IPS-11a (cell line): ENCODE data around the gene MKNK2.

Source experiments
- H3K4me3 ChIP-seq: one replicate; pipeline ENCODE4 v1.5.1; 2013; ENCODE audit warnings: low read depth, low read length, control low read depth

MKNK2 gene

DNA sequence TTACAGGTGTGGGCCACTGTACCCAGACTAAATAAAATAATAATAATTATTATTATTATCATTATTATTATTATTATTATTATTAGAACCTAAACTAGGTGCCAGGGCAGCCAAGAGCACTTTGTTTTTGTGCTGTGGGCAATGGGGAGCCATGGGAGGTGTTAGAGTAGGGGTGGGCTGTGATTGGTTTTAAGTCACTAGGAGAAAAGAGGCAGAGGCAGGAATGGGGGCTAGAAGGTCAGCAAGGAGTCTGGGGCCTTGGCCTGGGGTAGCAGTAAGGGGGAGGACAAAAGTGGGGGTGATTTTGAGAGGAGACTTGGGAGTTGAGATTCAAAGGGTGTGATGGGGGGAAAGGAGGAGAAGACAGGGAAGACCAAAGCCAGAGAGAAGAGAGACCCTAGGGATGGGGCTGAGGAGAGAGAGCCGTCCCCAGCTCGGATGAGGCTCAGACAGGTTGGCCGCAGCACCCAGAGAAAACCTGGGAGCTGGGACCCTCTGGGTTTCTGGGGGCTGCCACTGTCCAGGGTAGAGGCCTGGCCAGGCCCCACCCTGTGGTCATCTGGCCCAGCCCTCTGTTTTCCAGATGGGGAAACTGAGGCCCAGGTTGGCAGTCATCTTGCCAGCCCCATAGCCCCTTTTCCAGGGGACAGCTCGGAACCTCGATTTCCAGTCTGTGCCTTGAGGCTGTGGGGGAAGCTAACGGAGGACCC lies 17.8 kb downstream of the MKNK2 start:
- H3K4me3 ChIP-seq = no peak overlapping the region

DNA sequence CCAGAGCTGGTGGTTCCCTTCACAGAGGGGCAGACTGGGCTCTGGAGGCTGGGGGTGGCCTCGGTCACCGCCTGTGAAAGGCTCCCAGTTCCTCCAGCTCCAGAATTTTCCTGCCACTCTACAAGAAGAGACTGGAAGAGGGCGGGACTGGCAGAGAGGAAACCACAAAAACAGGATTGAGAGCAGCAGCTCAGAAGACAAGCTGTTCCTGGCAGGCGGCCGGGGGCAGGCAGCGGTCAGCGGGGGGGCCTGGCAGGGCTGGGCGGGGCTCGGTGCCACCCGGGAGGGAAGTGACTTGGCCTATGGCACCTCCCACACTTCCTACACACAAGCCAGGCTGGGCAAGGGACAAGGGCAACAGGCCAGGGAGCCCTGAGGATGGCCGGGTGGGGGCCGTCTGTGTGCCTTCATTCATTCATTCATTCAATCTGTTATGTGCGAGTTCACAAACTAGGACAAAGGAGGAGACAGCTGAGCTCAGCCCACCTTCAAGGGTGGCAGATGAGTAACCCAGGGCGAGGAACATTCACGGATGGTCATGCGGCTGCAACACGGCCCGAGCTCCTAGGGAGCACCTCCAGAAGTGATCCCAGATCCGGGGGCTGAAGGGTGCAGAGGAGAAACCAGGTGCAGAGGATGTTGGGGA lies 18.6 kb downstream of the MKNK2 start:
- no peak overlapping the region for H3K4me3 ChIP-seq

- H3K4me3 ChIP-seq = no peak overlapping the region
These were observed 23.7 kb downstream of the MKNK2 start for GRCh38 chr19:2027361-2027760.

DNA sequence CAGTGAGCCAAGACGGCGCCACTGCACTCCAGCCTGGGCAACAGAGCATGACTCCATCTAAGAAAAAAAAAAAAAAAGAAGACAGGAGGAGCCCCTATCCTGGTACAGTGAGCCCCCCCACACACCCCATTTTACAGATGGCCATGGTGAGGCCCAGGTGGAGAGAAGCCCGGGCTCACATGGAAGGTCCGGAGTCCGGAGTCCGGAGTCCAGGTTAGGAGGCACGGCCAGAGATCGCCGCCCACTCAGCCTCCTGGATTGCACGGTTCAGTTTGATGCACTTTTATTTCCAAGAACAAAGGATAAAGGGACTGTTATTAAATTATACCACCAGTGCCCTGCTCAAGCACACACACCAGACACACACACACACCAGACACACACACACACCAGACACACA lies 24.3 kb downstream of the MKNK2 start:
- no peak overlapping the region for H3K4me3 ChIP-seq

DNA sequence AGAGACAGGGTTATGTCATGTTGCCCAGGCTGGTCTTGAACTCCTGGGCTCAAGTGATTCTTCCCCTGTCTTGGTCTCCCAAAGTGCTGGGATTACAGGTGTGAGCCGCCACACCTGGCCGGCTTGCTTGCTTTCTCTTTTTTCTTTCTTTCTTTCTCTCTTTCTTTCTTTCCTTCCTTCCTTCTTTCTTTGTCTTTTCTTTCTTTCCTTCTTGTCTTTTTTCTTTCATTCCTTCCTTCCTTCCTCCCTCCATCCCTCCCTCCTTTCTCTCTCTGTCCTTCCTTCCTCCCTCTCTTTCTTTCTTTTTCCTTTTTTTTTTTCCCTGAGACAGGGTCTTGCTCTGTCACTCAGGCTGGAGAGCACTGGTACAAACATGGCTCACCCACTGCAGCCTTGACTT lies 28.8 kb downstream of the MKNK2 start:
- no peak overlapping the region for H3K4me3 ChIP-seq

DNA sequence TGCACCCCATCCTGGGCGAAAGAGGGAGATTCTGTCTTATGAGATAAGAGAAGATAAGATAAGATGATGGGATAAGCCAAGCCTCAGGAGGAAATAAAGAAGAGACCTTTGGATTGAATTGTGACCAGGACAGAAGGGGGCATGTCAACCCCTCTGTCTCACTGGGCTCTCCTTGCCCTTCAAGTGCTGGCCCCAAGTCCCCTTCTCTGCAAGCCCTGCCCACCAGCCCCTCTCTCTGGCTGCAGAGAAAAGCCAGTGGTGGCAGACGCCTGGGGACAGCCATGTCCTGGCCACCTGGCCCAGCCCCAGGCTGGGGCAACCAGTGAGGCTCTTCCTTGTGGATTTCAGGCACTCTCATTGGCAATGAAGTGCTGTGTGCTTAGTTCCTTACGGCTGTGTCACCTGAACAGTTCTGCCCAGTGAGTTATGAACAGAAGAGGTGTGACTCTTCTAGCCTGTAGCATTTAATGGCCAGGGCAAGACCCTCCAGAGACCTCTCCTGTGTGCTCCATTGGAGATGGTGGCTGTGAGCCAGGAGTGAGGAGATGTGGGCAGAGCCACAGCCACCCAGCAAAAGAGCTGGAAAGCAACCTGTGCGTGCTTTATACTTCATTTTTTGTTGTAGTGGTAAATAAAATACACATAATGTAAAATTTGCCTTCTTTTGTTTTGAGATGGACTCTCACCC lies 29.4 kb downstream of the MKNK2 start:
- no peak overlapping the region for H3K4me3 ChIP-seq

DNA sequence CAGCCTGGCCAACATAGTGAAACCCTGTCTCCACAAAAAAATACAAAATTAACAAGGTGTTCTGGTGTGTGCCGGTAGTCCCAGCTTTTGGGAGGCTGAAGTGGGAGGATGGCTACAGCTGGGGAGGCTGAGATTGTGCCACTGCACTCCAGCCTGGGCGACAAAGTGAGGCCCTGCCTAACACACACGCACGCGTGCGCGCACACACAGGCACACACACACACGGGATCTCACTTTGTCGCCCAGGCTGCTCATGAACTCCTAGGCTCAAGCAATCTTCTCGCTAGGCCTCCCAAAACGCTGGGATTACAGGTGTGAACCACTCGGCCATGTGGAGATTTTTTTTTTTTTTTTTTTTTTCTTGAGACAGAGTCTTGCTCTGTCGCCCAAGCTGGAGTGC lies 32.3 kb downstream of the MKNK2 start:
- H3K4me3 ChIP-seq = no peak overlapping the region

- H3K4me3 ChIP-seq = peak overlapping the region; percentile 4
These were observed 34.8 kb downstream of the MKNK2 start for GRCh38 chr19:2016041-2016807.

GRCh38 chr19:2015608-2015950 lies 35.5 kb downstream of the MKNK2 start, which contains the start of gene BTBD2:
BTBD2 (minus strand) TSS chr19:2015714; CDS start chr19:2015703, 11 bp downstream.
- H3K4me3 ChIP-seq = peak within 1 kb of the TSS; percentile 57

DNA sequence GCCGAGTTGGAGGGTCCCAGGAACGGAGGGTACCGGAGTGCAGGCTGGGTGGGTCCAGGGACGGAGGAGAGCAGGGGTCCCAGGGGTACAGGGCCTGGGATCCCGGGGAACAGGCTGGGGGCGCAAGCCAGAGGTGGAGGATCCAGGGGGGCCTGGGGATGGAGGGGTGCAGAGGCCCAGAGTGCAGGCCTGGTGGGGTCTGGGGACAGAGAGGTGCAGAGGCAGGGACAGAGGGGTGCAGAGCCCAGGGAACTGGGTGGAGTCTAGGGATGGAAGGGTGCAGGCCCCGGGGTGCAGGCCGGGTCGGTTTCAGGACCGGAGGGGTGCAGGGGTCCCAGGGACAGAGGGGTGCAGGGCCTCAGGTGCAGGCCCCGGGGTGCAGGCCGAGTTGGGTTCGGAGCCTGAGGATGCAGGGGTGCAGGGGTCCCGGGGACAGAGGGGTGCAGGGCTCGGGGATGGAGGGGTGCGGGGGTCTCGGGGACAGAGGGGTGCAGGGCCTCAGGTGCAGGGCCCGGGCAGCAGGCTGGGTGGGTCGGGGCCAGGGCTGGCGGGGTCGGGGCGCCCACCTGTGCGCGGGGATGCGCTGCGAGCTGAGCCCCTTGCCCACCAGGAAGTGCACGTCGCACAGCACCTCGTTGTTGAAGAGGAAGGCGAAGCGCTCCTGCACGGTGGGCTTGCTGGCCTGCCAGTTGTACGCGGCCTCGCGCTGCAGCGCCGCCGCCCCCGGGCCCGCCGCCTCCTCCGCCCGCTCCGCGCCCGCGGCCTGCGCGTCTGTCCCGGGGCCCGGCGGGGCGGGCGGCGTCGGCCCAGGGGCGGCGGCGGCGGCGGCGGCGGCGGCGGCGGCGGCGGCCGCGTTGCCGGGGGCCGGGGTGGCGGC lies 36.1 kb downstream of the MKNK2 start:
- H3K4me3 ChIP-seq = peak overlapping the region; percentile 57

GRCh38 chr19:2014131-2014571 lies 36.9 kb downstream of the MKNK2 start:
- H3K4me3 ChIP-seq = no peak overlapping the region

GRCh38 chr19:2013683-2013961 lies 37.4 kb downstream of the MKNK2 start:
- no peak overlapping the region for H3K4me3 ChIP-seq

DNA sequence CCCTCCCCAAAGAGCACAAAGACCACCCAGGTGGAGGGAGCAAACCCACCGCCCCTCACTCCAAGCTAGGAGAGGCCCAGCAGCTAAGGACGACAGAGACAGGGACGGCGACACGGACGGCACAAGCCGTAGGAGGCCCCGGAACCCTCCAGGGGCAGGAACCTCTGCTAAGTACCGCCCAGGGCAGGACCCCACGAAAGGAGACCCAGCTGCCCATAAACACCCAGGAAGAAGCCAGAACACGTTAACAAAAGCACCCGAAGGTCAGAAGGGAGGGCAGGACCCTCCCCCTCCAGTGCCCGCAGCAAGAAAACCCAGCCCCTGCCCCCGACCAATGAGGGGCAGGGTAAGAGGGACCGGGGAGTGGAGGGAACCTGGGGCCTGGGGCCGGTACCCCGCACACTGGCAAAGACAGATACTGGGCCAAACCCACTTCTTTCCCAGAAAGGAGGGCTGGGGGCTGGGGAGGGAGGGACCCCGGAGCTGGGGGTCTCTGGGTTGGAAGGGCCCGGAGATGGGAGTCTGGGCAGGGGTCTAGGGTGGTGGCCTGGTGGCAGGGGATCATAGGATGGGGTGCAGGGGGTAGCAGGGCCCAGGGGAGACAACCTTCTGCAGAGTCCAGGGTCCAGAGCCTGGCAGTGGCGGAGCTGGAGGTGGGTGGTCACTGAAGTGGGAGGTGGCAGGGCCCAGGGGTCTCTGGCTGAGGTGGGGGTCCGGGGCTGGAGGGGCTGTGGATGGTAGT lies 37.9 kb downstream of the MKNK2 start:
- no peak overlapping the region for H3K4me3 ChIP-seq

- H3K4me3 ChIP-seq = no peak overlapping the region
These were observed 39.9 kb downstream of the MKNK2 start for GRCh38 chr19:2011169-2011568.

DNA sequence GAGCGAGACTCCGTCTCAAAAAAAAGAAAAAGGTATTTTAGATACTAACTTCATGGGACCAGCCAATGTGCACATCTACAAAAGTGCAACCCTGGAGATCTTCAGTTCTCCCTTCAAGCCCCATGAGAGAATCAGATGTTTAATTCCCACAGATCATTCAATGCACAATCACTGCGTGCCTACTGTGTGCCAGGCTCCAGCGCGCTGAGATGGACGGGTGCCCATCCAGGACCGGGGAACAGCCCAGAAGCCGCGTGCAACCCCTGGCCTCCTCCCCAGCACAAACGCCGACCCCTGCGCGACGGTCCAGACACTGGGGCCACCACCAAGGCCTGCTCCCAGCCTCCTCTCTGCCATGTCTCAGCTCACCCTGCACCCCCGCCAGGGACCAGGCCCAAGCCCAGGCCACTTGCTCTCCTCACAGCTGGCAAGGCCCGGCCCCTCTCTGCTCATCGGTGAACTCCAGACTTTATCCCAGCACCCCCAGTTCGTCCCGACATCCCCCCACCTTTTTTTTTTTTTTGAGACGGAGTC lies 40.8 kb downstream of the MKNK2 start:
- H3K4me3 ChIP-seq = no peak overlapping the region

DNA sequence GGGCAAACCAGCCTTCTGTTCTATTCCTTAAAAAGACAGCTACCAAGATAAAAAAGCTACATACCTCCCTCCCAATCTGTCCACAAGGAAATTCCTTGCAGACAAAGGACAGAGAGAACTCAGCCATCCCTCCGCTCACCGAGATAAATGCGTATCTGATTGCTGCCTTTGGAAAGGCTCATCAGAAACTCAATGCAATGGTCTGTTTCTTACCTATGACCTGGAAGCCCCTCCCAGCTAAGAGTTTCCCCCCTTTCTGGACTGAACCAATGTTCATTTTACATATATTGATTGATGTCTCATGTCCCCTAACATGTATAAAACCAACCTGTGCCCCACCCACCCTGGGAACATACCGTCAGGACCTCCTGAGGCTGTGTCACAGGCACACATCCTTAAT lies 47.2 kb downstream of the MKNK2 start:
- H3K4me3 ChIP-seq = no peak overlapping the region

GRCh38 chr19:1999856-2000515 lies 51.1 kb downstream of the MKNK2 start:
- H3K4me3 ChIP-seq = no peak overlapping the region

DNA sequence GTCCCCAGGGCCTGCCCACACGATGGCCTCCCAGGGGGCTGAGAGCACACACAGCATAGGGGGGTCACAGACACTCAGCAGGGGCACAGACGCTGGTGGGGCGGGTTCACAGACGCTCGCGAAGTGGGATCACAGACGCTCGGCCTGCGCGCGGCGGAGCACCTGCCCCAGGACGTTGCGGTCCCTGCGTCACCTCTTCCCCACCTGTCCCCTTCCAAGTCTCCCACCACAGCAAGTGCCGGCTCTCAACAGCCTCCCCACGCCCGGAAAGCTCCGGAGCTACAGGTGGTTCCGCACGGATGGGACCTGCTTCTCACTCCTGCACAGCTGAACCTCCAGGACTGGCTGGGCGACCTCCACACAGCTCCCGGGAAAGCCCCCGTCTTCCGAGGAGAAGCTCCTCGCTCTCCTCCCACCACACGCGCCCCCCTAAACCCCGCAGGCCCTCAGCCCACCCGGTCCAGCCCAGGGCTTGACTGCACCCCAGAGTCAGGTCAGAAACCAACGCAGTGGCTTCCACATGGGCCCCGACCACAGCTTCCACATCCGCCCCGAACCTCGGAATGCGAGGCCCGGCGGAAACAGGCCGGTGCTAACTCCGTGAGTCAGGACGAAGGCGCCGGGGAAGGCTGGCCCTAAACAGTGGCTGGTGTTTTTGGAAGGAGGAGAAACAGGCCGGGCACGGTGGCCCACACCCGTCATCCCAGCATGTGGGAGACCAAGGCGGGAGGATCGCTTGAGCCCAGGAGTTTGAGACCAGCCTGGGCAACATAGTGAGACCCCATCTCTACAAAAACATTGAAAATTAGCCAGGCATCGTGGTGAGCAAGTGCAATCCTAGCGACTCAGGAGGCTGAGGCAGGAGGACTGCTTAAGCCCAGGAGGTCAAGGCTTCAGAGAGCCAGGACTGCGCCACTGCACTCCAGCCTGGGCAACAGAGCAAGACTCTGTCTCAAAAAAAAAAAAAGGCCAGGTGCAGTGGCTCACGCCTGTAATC lies 52.0 kb downstream of the MKNK2 start:
- no peak overlapping the region for H3K4me3 ChIP-seq
